Stimulated activated CD4-positive, alpha-beta T cell treated with anti-CD3 and anti-CD28 coated beads, TNF-alpha, amount 100 ng/mL, for 4 hours (primary cell): ENCODE data around the gene CPLX4.

Experiments
- DNase-seq, 3 experiments: peaks; one replicate each; pipeline ENCODE4 v3.0.0-alpha.2; 2020; ENCODE audit warnings: low read depth in 3 of 3

Gene CPLX4, protein sequence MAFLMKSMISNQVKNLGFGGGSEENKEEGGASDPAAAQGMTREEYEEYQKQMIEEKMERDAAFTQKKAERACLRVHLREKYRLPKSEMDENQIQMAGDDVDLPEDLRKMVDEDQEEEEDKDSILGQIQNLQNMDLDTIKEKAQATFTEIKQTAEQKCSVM

DNA sequence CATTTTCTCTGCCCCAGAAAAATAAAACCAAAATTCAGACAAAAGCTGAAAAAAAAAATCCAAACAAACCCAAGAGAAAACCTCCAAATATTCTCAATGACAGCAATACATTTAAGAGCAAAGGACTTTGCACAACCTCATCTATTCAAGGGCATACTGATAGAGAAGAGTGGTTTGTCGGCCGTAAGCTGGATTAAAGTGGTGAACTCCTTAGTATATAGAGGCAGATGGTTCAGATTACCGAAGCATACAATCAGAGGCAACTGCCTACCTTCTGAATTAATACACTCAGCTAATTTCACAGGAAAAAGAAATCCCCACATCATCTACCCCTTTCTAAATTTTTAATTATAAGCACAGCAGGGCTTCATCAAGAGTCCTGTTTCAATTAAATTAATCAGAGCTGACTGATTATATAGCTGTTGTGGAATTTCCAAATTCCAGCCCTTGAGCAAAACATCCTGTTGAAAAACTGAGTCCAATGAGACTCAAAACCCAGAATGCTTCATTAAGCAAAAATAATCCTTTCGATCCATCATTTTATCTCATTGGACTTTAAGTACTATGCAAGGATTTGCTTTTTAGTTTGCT lies at the start of gene CPLX4:
Gene CPLX4, minus strand, starts transcription at position 190 of the 591 bp plus-strand sequence. Its CDS starts 187 bp downstream, at position 3.
- no peak for DNase-seq

DNA sequence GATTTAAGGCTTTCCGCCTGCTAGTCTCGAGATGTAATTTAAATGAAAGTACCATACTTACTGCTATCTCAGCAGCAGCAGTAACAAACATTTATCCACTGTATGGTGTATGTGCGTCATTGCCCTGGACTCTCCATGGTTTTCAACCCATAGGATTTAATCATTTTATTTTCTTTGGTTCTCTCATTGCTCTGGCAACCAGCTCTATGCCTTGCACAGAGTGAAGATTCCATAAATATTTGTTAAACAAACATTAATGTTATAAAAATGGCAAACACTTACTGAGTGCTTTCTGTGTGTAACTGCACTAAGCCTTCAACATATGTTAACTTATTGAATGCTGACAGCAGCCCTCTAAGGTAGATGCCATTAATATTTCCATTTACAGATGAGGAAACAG lies 41.9 kb upstream of the CPLX4 start:
- no peak for DNase-seq

DNA sequence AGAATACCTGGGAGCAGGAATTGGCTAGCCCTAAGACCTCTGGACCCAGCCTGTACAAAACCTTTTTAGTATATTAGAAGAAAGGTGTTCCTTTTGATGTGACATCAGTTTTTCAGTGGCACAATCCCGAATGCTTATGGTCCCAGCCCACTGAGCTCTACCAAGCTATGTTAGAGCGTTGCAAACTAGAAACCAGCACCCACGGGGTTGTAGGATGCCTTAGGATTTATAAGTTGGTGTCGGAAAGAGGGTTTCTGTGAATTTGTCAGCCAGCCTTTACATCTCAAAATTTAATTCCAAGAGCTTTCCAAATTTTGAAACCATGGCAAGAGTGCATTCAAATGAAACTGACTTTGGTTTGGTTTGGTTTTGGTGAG lies 41.1 kb upstream of the CPLX4 start:
- no peak for DNase-seq

DNA sequence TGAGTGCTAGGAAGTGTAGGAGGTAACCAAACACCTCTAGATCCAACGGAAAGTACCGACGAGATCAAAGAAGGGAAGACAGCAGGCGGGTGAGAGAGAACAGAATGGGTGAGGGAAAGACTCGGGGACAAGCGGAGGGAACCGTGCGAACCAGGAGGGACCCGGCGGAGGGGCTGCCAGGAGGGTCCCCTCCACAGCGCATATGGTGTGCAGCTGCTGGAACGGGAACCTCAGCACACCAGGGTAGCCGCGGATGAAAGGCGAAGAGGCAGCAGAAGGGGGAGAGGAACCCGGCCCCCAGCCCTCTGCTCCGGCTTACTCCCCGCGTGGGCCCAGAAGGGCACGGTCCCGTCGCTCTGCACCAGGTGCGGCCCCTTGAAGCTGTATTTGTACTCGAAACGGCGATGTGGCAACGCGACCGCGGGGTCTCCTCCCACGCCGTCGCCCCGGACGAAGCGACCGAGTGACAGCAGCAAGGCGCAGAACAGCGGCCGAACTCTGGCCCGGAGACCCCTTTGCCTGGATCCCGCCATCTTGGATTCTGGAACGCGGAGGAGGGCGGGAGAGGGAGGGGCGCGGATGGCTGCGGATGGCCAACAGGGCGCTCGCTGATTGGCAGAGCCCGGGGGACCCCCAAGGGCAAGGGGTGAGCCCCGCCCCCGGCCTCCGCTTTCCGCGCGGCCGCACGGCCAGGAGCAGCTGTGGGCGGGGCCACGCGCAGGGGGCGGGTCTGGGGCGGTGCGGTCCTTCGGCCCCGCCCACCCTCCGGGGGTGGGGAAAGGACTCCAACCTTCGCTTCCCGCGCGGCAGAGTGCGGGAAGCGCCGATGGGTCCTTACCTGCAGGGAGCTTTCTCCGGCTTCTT lies 40.5 kb upstream of the CPLX4 start, which contains the start of gene LMAN1:
Gene LMAN1, minus strand, starts transcription at position 554 of the 864 bp plus-strand sequence. Its CDS starts 21 bp downstream, at position 533.
- DNase-seq: peak; percentile 83 to 94 (median 86)

DNA sequence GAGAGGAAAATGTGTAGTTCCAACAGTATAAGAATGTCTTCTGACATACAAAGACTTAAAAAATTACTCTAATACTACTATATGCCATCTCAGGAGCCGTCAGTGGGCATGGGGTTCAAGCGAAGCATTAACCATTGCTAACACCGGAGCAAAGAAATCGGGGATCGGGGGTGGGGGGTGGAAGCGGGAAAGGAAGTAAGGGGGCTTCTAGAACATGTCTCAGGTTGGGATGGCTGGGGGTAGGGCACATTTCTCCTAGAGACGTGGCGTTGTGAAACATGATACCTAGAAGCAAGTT lies 39.9 kb upstream of the CPLX4 start:
- DNase-seq: no peak

DNA sequence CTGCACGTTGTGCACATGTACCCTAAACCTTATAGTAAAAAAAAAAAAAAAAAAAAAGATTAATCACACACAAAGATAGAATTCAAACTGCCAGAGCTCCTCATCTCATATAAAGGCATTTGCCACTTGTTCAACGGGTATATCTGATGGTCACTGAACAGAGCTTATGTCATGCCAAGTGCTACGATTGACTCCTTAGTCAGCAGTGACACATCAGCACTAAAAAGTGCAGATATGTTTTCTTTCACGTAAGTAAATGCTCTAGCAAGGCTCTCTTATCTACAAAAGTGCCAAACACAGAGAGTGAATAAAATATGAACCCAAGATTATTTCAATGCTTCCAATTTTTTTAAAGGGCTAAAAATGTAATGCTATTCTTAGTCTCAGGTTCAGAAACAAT lies 39.5 kb upstream of the CPLX4 start:
- no peak for DNase-seq

DNA sequence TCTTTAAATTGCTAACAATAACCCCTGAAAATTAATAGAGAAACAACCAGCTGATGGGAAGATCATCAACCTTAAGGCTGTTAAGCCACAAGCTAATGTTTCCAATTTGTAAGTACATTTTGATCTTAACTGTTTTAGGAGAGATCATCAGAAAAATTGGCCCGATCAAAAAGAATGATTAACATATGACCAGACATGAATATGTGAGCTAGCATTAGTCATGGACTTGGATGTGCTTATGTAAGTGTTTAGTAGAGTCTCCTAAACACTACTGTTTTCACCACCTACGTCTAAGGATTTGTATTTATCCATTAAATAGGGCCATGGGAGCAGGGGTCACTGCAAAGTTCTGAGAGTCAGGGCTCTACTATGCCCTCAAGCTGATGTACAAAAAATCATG lies 36.3 kb upstream of the CPLX4 start:
- no peak for DNase-seq

DNA sequence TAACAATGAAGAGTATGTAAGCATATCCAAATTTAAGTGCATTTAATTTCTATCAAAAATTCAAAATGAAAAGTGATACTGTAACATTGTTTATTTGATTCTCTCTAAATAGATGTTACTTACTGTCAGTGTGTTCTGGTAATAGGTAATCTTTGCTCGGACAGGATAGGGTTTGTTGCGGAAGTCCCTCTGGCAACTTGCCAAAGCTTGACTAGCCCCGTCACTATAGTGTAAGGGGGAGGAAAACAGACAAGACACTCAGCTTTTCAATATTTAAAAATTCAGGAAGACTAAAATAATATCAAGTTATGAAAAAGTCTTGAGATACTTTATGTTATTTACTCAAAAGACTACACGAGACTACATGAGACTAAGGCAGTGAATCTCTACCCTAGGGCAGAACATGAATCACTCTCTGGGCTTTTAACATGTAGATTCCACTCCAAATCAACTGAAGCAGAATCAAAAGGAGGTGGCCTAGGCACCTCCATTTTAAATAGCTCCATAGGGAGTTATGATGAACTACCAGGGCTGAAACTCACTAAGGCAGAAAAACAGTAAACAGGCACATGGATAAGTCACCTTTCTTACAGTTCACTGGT lies 34.7 kb upstream of the CPLX4 start:
- no peak for DNase-seq

DNA sequence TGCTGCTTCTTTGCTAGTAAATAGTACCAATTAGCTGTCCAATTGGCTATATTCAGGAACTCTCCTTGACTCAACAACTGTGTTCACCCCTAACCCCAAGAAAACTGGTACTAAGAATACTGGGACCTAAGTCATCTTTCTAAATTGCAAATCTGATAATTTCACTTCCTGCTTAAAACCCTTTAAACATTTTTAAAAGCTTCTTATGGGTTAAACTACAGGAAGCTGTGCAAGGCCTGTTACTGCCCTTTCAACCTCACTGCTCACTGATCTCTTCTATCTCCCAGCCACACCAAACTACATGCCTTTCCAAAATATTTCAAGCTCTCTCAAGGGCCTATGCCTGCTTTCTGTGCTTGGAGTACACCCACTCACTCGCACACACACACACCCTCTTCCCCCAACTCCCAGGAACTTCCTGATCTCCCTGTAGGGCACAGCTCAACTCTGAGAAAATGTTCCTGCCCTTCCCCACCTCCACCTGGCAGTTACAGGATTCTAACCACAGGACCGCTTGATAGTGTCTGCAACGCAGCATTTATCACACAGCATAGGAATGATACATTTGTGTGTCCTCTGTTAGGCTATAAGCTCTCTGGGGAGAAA lies 33.9 kb upstream of the CPLX4 start:
- DNase-seq: no peak

DNA sequence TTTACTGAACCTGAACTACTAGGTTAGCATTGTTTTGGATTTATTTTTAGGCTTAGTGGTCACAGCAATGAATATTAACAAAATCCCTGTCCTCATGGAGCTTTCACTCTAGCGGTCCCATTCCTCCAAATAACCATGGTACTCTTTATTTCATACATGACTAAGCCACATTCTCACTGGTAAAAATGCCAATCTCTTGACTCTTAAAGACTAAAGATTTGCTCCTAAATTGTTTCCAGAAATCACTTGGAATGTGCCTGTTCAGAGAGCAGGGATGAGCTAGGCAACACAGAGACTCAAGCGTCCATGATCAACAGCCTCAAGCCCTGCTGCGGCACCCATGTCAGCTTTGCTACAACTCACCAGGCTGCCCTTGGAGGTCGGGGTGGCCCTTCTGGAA lies 27.1 kb upstream of the CPLX4 start:
- no peak for DNase-seq

DNA sequence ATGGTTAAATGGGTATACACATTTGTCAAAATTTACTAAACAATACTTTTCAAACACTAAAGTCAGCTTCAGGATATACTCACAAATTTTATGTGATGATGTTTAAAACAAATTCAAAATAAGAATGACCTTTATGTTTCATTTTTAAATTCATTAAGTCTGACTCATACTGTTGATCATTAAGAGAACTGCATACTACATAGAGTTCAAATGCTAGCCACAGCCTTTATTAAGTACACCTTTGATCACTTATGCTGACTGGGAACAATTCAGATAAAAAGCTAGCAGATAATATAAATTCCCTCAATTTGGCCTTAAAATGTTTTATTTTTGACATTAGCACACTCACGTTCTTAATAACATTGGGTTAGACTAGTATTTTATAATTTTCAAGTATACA lies 26.5 kb upstream of the CPLX4 start:
- no peak for DNase-seq

DNA sequence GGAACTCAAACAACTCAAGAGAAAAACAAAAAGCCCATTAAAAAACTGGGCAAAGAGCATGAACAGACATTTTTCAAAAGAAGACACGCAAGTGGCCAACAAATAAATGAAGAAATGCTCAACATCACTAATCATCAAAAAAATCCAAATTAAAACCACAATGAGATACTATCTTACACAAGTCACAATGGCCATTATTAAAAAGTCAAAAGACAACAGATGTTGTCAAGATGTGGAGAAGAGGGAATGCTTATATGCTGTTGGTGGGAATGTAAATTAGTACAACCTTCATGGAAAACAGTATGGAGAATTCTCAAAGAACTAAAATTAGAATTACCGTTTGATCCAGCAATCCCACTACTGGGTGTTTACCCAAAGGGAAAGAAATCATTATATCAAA lies 25.5 kb upstream of the CPLX4 start:
- no peak for DNase-seq

DNA sequence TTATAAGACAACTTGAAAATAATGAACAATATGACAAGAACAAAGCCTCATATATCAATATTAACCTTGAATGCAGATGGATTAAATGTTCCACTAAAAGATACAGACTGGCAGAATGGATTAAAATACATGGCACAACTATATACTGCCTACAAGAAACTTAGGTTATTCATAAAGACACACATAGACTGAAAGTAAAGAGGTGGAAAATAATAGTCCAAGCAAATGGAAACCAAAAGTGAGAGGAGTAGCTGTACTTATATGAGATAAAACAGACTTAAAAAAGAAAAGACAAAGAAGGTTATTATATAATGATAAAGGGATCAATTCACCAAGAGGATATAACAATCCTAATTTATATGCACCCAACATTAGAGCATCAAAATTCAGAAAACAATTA lies 22.4 kb upstream of the CPLX4 start:
- no peak for DNase-seq

DNA sequence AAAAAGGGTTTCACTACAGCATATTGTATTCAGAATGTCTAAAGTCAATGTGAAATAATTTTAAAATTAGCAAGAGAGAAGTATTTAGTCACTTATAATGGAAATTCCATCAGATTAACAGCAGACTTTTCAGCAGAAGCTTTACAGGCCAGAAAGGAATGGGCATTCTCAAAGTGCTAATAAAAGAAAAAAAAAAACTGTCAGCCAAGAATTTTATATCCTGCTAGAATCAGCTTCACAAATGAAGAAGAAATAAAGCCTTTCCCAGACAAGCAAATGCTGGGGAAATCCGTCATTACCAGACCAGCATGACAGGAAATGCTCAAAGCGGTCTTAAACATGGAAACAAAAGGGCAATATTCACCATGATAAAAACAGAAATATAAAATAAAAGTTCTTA lies 21.9 kb upstream of the CPLX4 start:
- no peak for DNase-seq

DNA sequence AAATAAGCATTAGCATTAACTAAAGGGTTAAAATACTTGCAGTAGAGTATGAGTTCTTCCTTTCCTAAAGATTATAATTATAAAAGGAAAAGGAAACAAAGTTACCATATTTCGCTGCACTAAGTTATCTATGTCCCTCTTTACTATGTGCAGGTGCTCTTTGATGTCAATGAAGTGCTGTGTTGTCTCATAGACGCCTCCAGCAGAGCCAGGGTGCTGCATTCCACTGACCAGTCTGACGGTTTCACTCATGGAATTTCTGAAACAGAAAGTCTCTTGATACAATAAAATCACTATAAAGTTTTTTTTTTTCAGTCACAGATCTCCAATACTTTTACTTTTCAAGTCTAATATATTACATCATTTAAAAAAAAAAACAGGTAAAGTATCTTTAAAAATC lies 14.5 kb upstream of the CPLX4 start:
- DNase-seq: no peak

DNA sequence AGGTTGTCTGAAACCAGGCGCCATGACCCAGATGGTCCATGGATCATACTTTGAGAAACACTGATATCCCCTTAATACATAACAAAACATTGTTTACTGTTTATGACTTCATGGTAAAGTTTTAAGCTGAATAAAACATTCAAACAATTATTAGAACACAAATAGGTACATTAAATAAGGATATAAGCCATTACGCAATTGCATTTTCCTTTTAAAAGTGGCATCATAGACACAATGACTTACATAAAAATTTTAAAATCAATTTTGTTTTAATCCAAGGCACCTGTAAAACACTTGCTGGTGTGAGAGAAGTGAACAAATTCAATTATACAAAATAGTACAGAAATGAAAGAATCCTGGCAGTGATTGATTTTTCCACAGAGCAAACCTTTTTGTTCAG lies 10.2 kb upstream of the CPLX4 start:
- DNase-seq: no peak

DNA sequence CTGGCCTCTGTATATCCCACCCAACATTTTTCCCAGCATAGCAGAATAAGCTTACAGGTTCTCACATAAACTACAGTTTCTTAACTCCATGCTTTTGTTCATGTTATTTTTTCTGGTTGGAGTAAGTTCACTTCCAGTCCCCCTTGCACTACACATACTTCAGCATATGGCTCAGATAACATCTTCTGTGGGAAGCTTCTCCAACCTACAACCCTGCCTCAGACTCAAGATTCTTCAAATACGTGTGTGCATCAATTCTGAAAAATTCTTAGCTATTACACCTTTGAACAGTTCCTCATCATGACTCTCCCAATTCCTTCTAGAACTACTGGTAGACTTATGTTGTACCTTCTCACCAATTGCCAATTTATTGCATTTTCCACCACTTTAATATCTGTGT lies 7.5 kb upstream of the CPLX4 start:
- DNase-seq: no peak

DNA sequence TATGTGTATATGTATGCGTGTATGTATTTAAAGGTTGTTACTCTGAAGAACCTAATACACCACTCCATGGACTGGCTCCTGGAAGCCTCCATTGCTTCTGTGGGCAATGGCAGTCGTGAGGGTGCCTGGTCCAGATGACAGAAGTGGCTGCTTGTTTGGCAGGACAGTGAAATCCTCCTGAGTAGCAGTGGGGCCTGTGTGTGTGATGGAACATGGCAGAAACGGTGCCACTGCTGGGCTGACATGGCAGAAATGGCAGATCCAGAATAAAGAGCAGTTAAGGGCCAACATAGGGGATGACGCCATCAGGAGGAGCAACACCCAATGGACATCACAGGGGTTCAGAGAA lies 6.1 kb upstream of the CPLX4 start:
- no peak for DNase-seq

DNA sequence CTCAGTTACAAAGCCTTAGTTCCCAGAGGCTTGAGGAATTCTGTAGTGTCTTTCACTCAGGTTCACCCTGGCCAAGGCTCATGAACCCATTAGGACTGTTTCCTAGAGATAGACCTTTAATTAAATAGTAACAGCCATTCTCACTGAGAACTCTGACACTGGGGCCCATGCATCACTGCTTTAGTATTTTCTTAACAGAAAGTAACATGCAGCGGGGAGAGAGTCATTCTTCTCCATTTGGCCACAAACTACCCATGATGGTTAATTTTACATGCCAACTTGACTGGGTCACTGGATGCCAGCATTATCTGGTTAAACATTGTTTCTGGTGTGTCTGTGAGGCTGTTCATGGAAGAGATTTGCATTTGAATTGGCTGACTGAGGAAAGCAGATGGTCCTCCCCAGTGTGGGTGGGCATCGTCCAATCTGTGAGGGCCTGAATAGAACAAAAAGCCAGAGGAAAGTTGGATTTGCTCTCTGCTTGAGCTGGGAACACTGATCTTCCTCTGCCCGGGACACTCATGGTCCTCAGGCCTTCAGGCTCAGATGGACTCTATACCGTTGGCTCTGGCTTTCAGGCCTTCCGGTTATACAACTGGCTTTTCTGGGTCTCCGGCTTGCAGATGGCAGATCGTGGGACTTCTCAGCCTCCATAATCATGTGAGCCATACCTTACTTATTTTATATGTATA lies 5.6 kb upstream of the CPLX4 start:
- DNase-seq: no peak

DNA sequence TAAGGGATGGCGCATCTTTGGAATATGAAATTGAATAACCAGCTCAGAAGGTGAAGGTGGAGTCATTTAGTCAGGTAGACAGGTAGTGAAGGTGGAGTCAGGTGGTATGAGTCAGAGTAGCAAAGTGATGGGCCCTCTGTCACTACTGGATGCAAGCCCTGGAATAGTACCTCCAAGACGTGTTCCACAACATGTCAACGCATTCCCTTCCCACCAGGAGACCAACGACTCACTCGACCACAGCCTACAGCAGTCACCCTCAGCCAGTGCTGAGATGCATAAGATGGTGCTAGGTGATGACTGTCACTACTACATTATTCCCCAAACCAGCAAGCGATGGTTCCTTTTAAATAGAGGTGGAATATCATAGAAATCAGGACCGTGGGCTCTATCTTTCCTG lies 6.8 kb downstream of the CPLX4 start:
- no peak for DNase-seq

DNA sequence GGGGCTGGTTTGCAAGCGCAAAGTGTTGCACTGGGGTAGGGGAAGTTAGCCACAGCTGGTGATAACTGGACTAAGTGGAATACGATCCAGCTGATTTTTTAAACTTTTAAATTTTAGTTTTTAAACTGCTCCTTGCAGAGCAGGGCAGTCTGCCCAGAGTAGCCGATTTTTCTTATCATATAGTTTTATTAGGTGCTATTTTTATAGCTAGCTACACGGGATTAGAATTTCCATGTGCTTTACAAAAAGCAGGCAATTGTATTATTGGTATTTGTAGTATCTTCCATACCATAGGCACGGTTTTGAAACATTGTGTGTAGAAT lies 9.6 kb downstream of the CPLX4 start:
- no peak for DNase-seq

DNA sequence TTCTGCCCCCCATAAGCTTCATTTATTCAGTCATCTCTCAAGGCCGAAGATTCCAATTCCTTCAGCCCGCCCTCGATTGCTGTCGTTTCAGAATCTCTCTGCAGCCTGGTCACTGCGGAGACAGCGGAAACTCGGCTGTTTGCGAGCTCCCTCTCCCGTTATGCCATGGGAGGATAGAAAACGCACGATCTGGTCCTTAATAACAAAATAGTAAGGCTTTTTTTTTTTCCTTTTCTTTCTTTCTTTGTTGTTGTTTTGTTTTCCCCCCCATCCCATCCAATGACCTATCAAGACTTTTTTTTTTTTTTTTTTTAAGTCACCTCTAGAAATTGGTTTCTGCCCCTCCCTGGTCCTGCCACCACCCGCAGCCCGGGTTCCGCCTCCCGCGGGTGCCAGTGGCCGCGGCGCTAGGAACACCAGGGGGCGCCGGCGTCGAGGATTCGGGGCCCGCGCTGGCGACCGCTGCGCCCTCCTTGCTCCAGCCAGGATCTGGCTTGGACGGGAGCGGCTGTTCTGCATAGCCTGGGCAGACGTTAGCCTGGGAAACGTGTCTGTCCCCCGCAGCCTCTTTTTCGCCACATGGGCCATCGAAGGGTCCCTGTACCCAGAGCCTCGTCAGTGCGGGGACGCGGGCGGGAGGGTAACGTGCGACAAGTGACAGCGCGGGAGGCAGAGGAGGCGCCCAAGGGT lies 10.1 kb downstream of the CPLX4 start:
- peak; percentile 45 to 59 (median 50) for DNase-seq
